ENCODE measurements around the gene METTL1.
"Not testable (repeated sequence)": the region's sequence is repeated elsewhere in the genome, so short reads cannot be mapped to it uniquely, and the experiment has no call there.

METTL1 gene

GRCh38 chr12:57771873-57772428 is at the start of gene METTL1:
Gene METTL1 (minus strand): TSS chr12:57772105. CDS start chr12:57772083, 22 bp downstream.
- peak; percentile 76 for DNase-seq (ENCODE audit: low read depth)

GRCh38 chr12:57821015-57821414 is 49.1 kb upstream of the METTL1 start:
- not testable (repeated sequence) for DNase-seq (ENCODE audit: low read depth)

GRCh38 chr12:57820119-57820518 is 48.2 kb upstream of the METTL1 start:
- not testable (repeated sequence) for DNase-seq (ENCODE audit: low read depth)

- DNase-seq (ENCODE audit: low read depth): not testable (repeated sequence)
These were observed 46.1 kb upstream of the METTL1 start for GRCh38 chr12:57817990-57818331.

GRCh38 chr12:57817261-57817989 is 45.5 kb upstream of the METTL1 start:
- no peak for DNase-seq (ENCODE audit: low read depth)

GRCh38 chr12:57816855-57817151 is 44.9 kb upstream of the METTL1 start:
- DNase-seq (ENCODE audit: low read depth): no peak

- DNase-seq (ENCODE audit: low read depth): no peak
These were observed 44.3 kb upstream of the METTL1 start for GRCh38 chr12:57816001-57816854.

GRCh38 chr12:57815177-57816000 is 43.5 kb upstream of the METTL1 start:
- DNase-seq (ENCODE audit: low read depth): no peak

- DNase-seq (ENCODE audit: low read depth): no peak
These were observed 42.3 kb upstream of the METTL1 start for GRCh38 chr12:57813971-57814772.

GRCh38 chr12:57813111-57813970 is 41.4 kb upstream of the METTL1 start:
- no peak for DNase-seq (ENCODE audit: low read depth)

GRCh38 chr12:57811028-57811755 is 39.3 kb upstream of the METTL1 start:
- no peak for DNase-seq (ENCODE audit: low read depth)

GRCh38 chr12:57810450-57810849 is 38.5 kb upstream of the METTL1 start:
- DNase-seq (ENCODE audit: low read depth): no peak

- DNase-seq (ENCODE audit: low read depth): no peak
These were observed 37.5 kb upstream of the METTL1 start for GRCh38 chr12:57809425-57809824.

GRCh38 chr12:57808351-57808750 is 36.4 kb upstream of the METTL1 start:
- no peak for DNase-seq (ENCODE audit: low read depth)

- DNase-seq (ENCODE audit: low read depth): no peak
These were observed 35.4 kb upstream of the METTL1 start for GRCh38 chr12:57807285-57807684.

- no peak for DNase-seq (ENCODE audit: low read depth)
These were observed 34.8 kb upstream of the METTL1 start for GRCh38 chr12:57806677-57807076.

GRCh38 chr12:57803319-57803893 is 31.5 kb upstream of the METTL1 start:
- peak; percentile 4 for DNase-seq (ENCODE audit: low read depth)

GRCh38 chr12:57802607-57803006 is 30.7 kb upstream of the METTL1 start:
- DNase-seq (ENCODE audit: low read depth): no peak

- no peak for DNase-seq (ENCODE audit: low read depth)
These were observed 29.1 kb upstream of the METTL1 start for GRCh38 chr12:57800965-57801364.

Data from activated T-helper 1 cell treated with Interleukin-2 at 50 U/mL for 16 hours (primary cell).